ENCODE data around the gene CD38.

CD38 gene

GRCh38 chr4:15870921-15871664, 93.0 kb downstream of the CD38 start:
- no peak for DNase-seq

- DNase-seq: no peak
Observed at GRCh38 chr4:15873117-15873516, 95.0 kb downstream of the CD38 start.

- no peak for DNase-seq
Observed at GRCh38 chr4:15874671-15875070, 96.5 kb downstream of the CD38 start.

- no peak for DNase-seq
Observed at GRCh38 chr4:15875663-15876460, 97.7 kb downstream of the CD38 start.

DNA sequence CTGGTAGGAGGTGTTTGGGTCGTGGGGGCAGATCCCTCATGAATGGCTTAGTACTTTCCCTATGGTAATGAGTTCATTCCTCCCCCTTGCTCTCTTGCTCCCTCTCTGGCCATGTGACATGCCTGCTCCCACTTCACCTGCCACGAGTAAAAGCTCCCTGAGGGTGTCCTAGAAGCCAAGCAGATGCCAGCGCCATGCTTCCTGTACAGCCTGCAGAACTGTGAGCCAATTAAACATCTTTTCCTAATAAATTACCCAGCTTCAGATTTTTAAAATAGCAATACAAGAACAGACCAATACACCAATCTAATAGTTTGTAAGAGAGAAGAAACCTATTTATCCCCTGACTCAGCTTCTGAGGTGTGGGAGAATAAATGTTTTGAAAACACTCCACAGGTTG, 99.9 kb downstream of the CD38 start:
- no peak for DNase-seq

- DNase-seq: no peak
Observed at GRCh38 chr4:15881820-15882219, 103.7 kb downstream of the CD38 start.

GRCh38 chr4:15882675-15883086, 104.6 kb downstream of the CD38 start:
- peak; percentile 23 for DNase-seq

- no peak for DNase-seq
Observed at GRCh38 chr4:15883610-15884243, 105.6 kb downstream of the CD38 start.

DNA sequence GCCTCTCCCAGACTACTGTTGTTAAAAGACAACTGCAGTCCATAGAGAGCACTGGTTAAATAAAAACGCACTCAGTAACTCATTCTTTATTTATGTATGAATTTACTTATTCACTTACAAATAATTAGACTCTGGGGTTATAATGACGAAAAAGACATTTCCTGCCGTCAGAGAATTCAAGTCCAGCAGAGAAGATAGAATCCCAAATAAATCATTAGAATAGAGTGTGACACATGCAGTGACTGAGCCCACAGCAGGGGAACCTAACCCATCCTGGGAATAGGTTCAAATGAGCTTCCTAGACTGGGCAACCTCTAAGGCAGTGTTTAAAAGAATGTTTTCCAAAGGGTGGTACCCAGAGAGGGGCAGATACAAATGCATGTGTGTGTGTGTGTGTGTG, 106.5 kb downstream of the CD38 start:
- DNase-seq: no peak

DNA sequence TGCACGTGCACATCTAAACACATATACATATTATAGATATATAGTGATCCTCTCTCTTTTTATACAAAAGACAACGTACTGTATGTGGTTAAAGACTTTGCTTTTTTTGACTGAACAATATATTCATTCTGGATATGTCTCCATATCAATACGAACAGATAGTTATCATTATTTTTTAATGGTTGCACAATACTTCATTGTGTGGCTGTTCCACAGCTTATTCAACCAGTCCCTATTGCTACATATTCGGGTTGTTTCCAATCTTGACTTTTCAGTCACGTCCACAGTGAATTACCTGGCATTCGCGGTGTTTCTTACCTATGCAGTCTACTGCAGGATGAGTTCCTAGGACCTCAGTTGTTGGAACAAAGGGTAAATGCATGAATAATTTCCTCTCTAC, 107.3 kb downstream of the CD38 start:
- no peak for DNase-seq

DNA sequence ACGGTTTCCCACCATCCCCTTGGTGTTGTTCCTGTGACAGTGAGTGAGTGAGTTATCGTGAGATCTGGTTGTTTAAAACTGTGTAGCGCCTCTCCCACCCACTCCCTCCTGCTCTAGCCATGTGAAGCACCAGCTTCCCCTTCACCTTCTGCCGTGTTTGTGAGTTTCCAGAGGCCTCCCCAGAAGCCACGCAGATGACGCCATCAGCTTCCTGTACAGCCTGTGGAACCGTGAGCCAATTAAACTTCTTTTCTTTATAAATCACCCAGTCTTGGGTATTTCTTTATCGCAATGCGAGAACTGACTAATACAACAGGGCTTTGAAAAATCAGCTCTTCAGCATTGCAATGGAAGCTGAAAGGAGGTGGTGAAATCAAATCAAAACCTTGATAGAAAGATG, 110.4 kb downstream of the CD38 start:
- no peak for DNase-seq

GRCh38 chr4:15890246-15890829, 112.2 kb downstream of the CD38 start:
- no peak for DNase-seq

GRCh38 chr4:15891312-15891711, 113.2 kb downstream of the CD38 start:
- DNase-seq: no peak

DNA sequence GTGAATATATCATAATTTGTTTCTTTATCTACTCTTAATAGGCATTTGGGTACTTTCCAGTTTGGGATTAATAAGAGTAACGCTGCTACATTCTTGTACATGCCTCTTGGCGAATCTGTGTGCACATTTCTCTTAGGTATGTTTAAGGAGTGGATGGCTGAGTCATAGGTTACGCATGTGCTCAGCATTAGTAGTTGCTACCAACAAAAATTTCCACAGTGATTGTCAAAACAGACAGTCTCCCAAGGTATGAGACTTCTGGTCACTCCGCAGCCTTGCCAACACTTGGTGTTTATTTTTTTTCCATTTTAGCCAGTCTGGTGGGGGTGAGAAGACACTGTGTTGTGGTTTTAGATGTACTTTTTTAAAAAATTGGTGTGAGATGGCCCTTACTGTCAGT, 115.8 kb downstream of the CD38 start:
- no peak for DNase-seq

DNA sequence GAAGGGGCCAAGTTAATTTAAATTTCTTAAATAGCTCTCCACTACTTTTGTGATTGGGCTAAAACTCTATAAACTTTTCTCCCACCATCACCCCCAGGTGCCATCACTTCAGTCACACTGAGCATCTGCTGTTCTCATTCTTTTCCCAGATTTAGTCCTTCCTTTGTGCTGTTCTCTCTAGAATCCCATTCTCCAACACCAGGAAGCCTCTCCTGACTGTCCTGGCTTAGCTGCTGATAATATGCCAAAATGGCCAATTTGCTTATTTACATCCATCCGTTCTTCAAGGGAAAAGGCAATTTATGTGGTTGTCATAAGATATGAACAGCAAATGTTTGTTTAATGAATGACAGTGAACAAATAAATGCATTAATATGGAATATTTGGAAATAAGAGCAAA, 116.3 kb downstream of the CD38 start:
- DNase-seq: no peak

DNA sequence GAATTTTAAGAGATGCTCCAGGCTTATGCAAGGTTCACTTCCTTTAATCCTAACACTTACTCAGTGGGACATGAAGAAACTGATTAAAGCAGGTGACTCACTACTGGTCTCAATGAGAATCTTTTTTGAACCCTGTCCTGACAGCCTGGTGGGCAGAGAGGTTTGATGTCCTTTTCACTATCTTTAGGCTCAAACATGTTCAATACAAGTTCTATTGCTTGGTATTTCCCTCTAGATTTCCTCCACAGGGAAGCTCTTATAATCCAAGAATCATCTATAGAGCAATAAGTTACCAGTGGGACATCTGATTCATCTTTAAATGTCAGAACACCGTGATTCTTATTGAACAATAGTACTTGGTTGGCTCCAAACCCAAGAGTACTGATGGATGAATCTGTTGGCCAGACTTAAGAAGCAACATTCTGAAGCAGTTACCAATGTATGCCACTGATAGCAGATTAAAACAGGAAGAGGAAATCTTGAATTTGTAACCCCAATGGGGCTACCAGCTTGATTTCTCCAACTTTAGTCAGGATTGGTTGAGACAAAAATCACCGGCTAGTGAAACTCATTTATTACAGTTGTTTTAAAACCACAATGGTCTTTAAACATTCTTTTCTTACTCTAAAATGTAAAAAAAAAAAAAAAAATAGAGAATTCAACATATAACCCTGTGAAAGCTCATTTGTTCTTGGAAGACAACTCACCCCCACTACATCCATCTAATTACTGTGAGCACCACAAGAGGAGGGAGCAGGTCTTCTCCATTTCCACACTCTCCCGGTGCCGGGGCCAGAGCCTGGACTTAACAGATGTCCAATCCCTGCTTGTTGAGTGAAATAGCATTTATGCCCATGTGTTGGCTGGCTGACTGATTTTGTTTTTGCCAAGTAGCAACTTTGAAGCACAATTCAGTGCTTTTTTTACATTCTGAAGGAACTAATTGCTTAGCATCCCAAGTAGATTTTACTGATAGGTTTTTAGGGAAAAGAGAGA, 117.1 kb downstream of the CD38 start:
- no peak for DNase-seq

GRCh38 chr4:15897577-15897976, 119.4 kb downstream of the CD38 start:
- DNase-seq: no peak

- DNase-seq: no peak
Observed at GRCh38 chr4:15898902-15899301, 120.8 kb downstream of the CD38 start.

GRCh38 chr4:15899511-15899910, 121.4 kb downstream of the CD38 start:
- no peak for DNase-seq

GRCh38 chr4:15901007-15901406, 122.9 kb downstream of the CD38 start:
- DNase-seq: no peak

DNA sequence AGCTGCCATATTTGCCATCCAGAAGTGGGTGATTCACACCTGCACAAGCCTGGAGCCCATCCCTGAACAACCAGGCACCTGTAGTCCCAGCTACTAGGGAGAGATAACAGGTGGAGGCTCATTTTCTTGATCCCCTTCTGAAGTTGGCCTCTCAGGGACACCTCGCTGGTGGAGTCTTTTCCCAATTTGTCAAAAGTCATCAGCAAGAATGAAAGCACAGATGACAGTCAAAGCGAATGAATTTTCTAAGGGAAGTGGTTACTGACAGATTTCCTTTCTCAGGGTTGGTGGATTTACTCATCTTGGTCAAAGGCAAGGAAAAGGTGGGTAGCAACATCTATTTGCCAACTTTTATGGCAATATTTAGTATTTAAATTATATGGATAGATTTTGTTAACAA, 123.9 kb downstream of the CD38 start:
- DNase-seq: no peak

DNA sequence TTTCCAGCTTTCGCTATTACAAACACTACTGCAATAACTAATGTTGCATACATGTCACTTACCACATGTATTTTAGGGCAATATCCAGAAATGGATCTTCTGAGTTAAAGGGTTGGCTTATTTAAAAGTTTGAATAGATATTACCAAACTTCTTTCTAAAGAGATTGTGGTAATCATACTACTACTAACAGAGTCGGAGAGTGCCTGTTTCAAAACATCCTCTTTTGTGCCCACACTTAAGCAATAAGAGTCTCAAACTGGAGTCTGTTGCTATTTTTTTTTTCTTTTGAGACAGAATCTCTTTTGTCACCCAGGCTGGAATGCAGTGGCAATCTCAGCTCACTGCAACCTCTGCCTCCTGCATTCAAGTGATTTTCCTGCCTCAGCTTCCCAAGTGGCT, 124.6 kb downstream of the CD38 start:
- DNase-seq: no peak

All from activated T-cell treated with anti-CD3 and anti-CD28 coated beads, Interleukin-2, amount 50 U/mL, for 1 hour (primary cell).